ENCODE results near the gene ROR1. TPM values are rescaled to one million over a fixed set of nuclear protein-coding genes. Genes with fewer than 3 reads are reported as not detected.

The ROR1 gene
- total and polyA plus RNA-seq, 2 of the 4 experiments (the other 2 are of a cell fraction): 4.4 to 10.0 TPM

GRCh38 chr1:63896755-63897154, 122.9 kb downstream of the ROR1 start:
- Histone ChIP-seq H2AK5ac (ENCODE audit: low read depth, low read length) (no peak overlapping the region), H2BK120ac (ENCODE audit: low read depth, low read length) (no peak overlapping the region), H3K4me3 (ENCODE audit: insufficient read depth, low read depth, low read length) (no peak overlapping the region), H3K27ac (ENCODE audit: insufficient read depth, low read length) (no peak overlapping the region), H3K4ac (ENCODE audit: low read depth, low read length) (no peak overlapping the region), H4K8ac (ENCODE audit: low read depth in 2 of 2, low read length in 2 of 2) (no peak overlapping the region), H3K27me3 (ENCODE audit: control insufficient read depth, insufficient read depth, low read length) (no peaks in the 10 kb centered on the region; the same call in 1 of the 2 replicates), H4K5ac (ENCODE audit: low read depth, low read length) (no peak overlapping the region), H3K14ac (replicated peaks; ENCODE audit: low read depth, low read length) (no peak overlapping the region), H3K79me1 (ENCODE audit: low read depth in 1 of 2, low read length in 2 of 2) (no peaks in the 10 kb centered on the region; a peak in 1 of 4 replicates), H3K56ac (ENCODE audit: extremely low read depth, insufficient read depth, low read length) (no peak overlapping the region), H2AFZ (replicated peaks; ENCODE audit: low read length, poor library complexity) (no peak overlapping the region), H3K4me2 (ENCODE audit: low read depth, low read length) (no peak overlapping the region), H3K9ac (ENCODE audit: low read depth, low read length) (no peak overlapping the region), H3K4me1 (ENCODE audit: control insufficient read depth, insufficient read depth, low read length) (peaks cover 8% of the 10 kb centered on the region), H2AK9ac (replicated peaks; ENCODE audit: low read depth, low read length, poor library complexity) (no peak overlapping the region), H4K20me1 (ENCODE audit: insufficient read depth, low read length) (no peaks in the 10 kb centered on the region), H2BK5ac (ENCODE audit: low read depth, low read length, poor library complexity, severe bottlenecking) (no peak overlapping the region), H4K91ac (ENCODE audit: insufficient read depth, low read depth, low read length) (no peak overlapping the region), H3K23ac (ENCODE audit: low read depth, low read length) (no peak overlapping the region), H2BK20ac (ENCODE audit: low read depth, low read length) (no peak overlapping the region), H3K9me1 (ENCODE audit: insufficient read depth, low read length) (peaks cover 7% of the 10 kb centered on the region; the same call in 1 of the 2 replicates), H3K36me3 (ENCODE audit: control insufficient read depth, insufficient read depth, low read length) (no peaks in the 10 kb centered on the region), H3K9me3 (ENCODE audit: control insufficient read depth, insufficient read depth, low read length) (peaks cover 2% of the 10 kb centered on the region), H2BK15ac (ENCODE audit: low read depth, low read length) (no peak overlapping the region), H3K18ac (ENCODE audit: low read depth, low read length) (no peak overlapping the region)
- ChIA-PET CTCF (no interaction called here), POLR2A (ENCODE audit: unreplicated experiment) (no interaction called here)
- no peak for TF ChIP-seq USF2 (IDR thresholded peaks at IDR 0.05; ENCODE audit: low read depth, low read length)
- TF ChIP-seq RAD21 (IDR thresholded peaks at IDR 0.05; ENCODE audit: low read length): no peak
- TF ChIP-seq MAZ (IDR thresholded peaks at IDR 0.05; ENCODE audit: borderline replicate concordance, low read depth, low read length): no peak
- TF ChIP-seq POLR2A (IDR thresholded peaks at IDR 0.05; ENCODE audit: low read depth, low read length): no peak
- TF ChIP-seq RCOR1 (IDR thresholded peaks at IDR 0.05; ENCODE audit: insufficient replicate concordance, low read length): no peak
- TF ChIP-seq MXI1 (IDR thresholded peaks at IDR 0.05; ENCODE audit: borderline replicate concordance, low read depth, low read length): no peak
- no peak for TF ChIP-seq CHD1 (IDR thresholded peaks at IDR 0.05; ENCODE audit: low read depth, low read length)
- no peak for TF ChIP-seq RFX5 (IDR thresholded peaks at IDR 0.05; ENCODE audit: low read depth, low read length)
- TF ChIP-seq NFE2L2 (IDR thresholded peaks at IDR 0.05; ENCODE audit: low read depth, low read length): no peak
- no peak for TF ChIP-seq CEBPB (IDR thresholded peaks at IDR 0.05; ENCODE audit: low read depth, low read length)
- no peak for TF ChIP-seq MAFK (IDR thresholded peaks at IDR 0.05; ENCODE audit: low read depth, low read length)
- no peak for TF ChIP-seq SMC3 (IDR thresholded peaks at IDR 0.05; ENCODE audit: low read depth, low read length)
- no peak for TF ChIP-seq BHLHE40 (IDR thresholded peaks at IDR 0.05; ENCODE audit: low read depth, low read length)
- no peak for TF ChIP-seq CTCF (conservative IDR thresholded peaks at IDR 0.05; ENCODE audit: low read depth, low read length)
- TF ChIP-seq FOS (IDR thresholded peaks at IDR 0.05; ENCODE audit: low read depth, low read length): no peak
- TF ChIP-seq ELK1 (IDR thresholded peaks at IDR 0.05; ENCODE audit: borderline replicate concordance, low read depth, low read length): no peak
- DNase-seq: no peak
- intact Hi-C loops (cut with micrococcal nuclease): no loop called here
- WGBS, 2 experiments (ENCODE audit: extremely low coverage in 2 of 2, insufficient read length in 1 of 2): no CpG with 5 or more reads among the region's 2 CpGs
- dilution Hi-C loops (cut with HindIII; ENCODE audit: low sequenced_read_pairs, unreplicated experiment): no loop called here
- ATAC-seq (ENCODE audit: low read depth): no peak
- no TSS peak for BruUV-seq (replicated peaks)
- in situ Hi-C loops (cut with MboI; ENCODE audit: low sequenced_read_pairs): no loop called here
